GM23338 (cell line): Measurements from ENCODE around the gene MAGOHB.

Experiments used
- CREB1 ChIP-seq: fragments of 250-450 bp; sonication (Bioruptor Pico); IDR thresholded peaks from 2 replicates; pipeline ENCODE4 v1.5.0; 2020; ENCODE audit warnings: low read depth, mild to moderate bottlenecking, moderate library complexity
- CTCF ChIP-seq, 2 experiments: fragments of 200-600 bp in 1 of 2; sonication (generic) in 1 of 2; conservative IDR thresholded peaks; 2 replicates each; pipeline versions ENCODE4 v1.5.1 to v1.6.1; 2016 to 2017; ENCODE audit warnings: antibody characterized with exemption in 2 of 2, low read depth in 2 of 2, mild to moderate bottlenecking in 2 of 2, moderate library complexity in 1 of 2
- EZH2 ChIP-seq: fragments of 200-600 bp; sonication (generic); IDR thresholded peaks from one replicate; pipeline ENCODE4 v1.8.0; 2017; ENCODE audit warnings: antibody characterized with exemption, mild to moderate bottlenecking, low read depth; ENCODE audit not compliant: unreplicated experiment
- EZH2phosphoT487 ChIP-seq: fragments of 200-600 bp; sonication (generic); IDR thresholded peaks from one replicate; pipeline ENCODE4 v1.8.1; 2018; ENCODE audit warnings: antibody characterized with exemption; ENCODE audit not compliant: unreplicated experiment
- JUNB ChIP-seq: IDR thresholded peaks from one replicate; pipeline ENCODE4 v1.6.1; 2016; ENCODE audit warnings: antibody characterized with exemption; ENCODE audit not compliant: unreplicated experiment
- POLR2AphosphoS5 ChIP-seq: IDR thresholded peaks from 2 replicates; pipeline ENCODE4 v1.6.1; 2016; ENCODE audit warnings: antibody characterized with exemption, low read depth
- TF ChIP-seq, protein P1 (sequence below): IDR thresholded peaks from one replicate; pipeline ENCODE4 v1.6.1; 2018; ENCODE audit warnings: antibody characterized with exemption; ENCODE audit not compliant: unreplicated experiment
- TF ChIP-seq, protein P2 (sequence below): IDR thresholded peaks from 2 replicates; pipeline ENCODE4 v1.6.1; 2016; ENCODE audit warnings: antibody characterized with exemption

DNA sequence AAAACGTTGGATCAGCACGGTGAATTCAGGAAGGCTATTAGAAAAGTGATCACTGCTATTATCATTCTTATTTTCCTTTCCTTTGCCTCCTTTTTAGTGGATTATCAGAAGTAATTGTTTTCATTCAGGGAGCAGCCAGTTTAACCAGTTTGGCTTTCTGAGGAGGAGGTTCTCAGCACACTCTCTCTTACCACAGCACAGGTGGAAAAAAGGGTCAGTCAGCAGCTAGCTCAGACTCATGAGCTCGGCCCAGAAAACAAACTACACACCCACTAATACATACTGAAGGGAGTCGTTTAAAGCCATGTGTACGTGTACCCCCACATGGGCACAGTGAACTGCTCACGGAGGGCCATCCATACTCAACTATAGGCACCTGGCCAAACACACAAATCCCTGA lies 23.2 kb upstream of the MAGOHB start:
- TF ChIP-seq POLR2AphosphoS5 (no peak), CTCF (conservative IDR thresholded peaks at IDR 0.05; ENCODE audit: low read depth in 2 of 2) (no peak), EZH2phosphoT487 (no peak), EZH2 (no peak), CREB1 (CRISPR knock-in tag) (no peak), JUNB (no peak)
- TF ChIP-seq, protein P1, sequence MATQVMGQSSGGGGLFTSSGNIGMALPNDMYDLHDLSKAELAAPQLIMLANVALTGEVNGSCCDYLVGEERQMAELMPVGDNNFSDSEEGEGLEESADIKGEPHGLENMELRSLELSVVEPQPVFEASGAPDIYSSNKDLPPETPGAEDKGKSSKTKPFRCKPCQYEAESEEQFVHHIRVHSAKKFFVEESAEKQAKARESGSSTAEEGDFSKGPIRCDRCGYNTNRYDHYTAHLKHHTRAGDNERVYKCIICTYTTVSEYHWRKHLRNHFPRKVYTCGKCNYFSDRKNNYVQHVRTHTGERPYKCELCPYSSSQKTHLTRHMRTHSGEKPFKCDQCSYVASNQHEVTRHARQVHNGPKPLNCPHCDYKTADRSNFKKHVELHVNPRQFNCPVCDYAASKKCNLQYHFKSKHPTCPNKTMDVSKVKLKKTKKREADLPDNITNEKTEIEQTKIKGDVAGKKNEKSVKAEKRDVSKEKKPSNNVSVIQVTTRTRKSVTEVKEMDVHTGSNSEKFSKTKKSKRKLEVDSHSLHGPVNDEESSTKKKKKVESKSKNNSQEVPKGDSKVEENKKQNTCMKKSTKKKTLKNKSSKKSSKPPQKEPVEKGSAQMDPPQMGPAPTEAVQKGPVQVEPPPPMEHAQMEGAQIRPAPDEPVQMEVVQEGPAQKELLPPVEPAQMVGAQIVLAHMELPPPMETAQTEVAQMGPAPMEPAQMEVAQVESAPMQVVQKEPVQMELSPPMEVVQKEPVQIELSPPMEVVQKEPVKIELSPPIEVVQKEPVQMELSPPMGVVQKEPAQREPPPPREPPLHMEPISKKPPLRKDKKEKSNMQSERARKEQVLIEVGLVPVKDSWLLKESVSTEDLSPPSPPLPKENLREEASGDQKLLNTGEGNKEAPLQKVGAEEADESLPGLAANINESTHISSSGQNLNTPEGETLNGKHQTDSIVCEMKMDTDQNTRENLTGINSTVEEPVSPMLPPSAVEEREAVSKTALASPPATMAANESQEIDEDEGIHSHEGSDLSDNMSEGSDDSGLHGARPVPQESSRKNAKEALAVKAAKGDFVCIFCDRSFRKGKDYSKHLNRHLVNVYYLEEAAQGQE = no peak
- TF ChIP-seq, protein P2, sequence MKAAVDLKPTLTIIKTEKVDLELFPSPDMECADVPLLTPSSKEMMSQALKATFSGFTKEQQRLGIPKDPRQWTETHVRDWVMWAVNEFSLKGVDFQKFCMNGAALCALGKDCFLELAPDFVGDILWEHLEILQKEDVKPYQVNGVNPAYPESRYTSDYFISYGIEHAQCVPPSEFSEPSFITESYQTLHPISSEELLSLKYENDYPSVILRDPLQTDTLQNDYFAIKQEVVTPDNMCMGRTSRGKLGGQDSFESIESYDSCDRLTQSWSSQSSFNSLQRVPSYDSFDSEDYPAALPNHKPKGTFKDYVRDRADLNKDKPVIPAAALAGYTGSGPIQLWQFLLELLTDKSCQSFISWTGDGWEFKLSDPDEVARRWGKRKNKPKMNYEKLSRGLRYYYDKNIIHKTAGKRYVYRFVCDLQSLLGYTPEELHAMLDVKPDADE = no peak
